DOHH2 (cell line): ENCODE measurements around the gene FOXP4.

Experiments
- H3F3A ChIP-seq: fragments of 200-600 bp; sonication (generic), shearing (Covaris generic); 2 replicates; pipeline ENCODE4 v1.6.0; 2016; ENCODE audit warnings: antibody characterized with exemption, mild to moderate bottlenecking; ENCODE audit not compliant: control insufficient read depth, insufficient read depth
- H3K27ac ChIP-seq: fragments of 200-600 bp; sonication (generic); 2 replicates; pipeline ENCODE4 v1.5.1; 2014; ENCODE audit warnings: low read depth, mild to moderate bottlenecking, low read length, moderate library complexity
- H3K27me3 ChIP-seq: fragments of 200-600 bp; sonication (generic); 2 replicates; pipeline ENCODE4 v1.6.1; 2014; ENCODE audit warnings: mild to moderate bottlenecking, low read length, mixed read lengths; ENCODE audit not compliant: control insufficient read depth
- H3K36me3 ChIP-seq: fragments of 200-600 bp; sonication (generic); 2 replicates; pipeline ENCODE4 v1.6.1; 2014; ENCODE audit warnings: mild to moderate bottlenecking, low read length, moderate library complexity, mixed read lengths; ENCODE audit not compliant: control insufficient read depth
- H3K4me1 ChIP-seq: fragments of 200-600 bp; sonication (generic); 2 replicates; pipeline ENCODE4 v1.6.1; 2014; ENCODE audit warnings: mild to moderate bottlenecking, low read length, mixed read lengths; ENCODE audit not compliant: control insufficient read depth
- H3K4me2 ChIP-seq: fragments of 200-600 bp; sonication (generic); 2 replicates; pipeline ENCODE4 v1.6.0; 2014; ENCODE audit warnings: mild to moderate bottlenecking, low read length, moderate library complexity
- H3K4me3 ChIP-seq: fragments of 200-600 bp; sonication (generic); 2 replicates; pipeline ENCODE4 v1.5.1; 2014; ENCODE audit warnings: mild to moderate bottlenecking, low read length, mixed read lengths
- H3K79me2 ChIP-seq: fragments of 200-600 bp; sonication (generic); 2 replicates; pipeline ENCODE4 v1.6.1; 2014; ENCODE audit warnings: mild to moderate bottlenecking, low read length, mixed read lengths; ENCODE audit not compliant: control insufficient read depth
- H3K9me2 ChIP-seq: fragments of 200-600 bp; sonication (generic); replicated peaks from 2 replicates; pipeline ENCODE4 v1.6.1; 2014; ENCODE audit warnings: mild to moderate bottlenecking, low read length, mixed read lengths; ENCODE audit not compliant: control insufficient read depth
- H3K9me3 ChIP-seq: fragments of 200-600 bp; sonication (generic); 2 replicates; pipeline ENCODE4 v1.6.1; 2014; ENCODE audit warnings: antibody characterized with exemption, low read length, mixed read lengths; ENCODE audit not compliant: control insufficient read depth, insufficient read depth
- H4K20me1 ChIP-seq: fragments of 200-600 bp; sonication (generic); 2 replicates; pipeline ENCODE4 v1.6.0; 2014; ENCODE audit warnings: low read depth, mild to moderate bottlenecking, antibody characterized with exemption, low read length, moderate library complexity; ENCODE audit not compliant: control insufficient read depth, insufficient read depth
- CTCF ChIP-seq: fragments of 200-600 bp; sonication (generic); IDR thresholded peaks from one replicate; pipeline ENCODE4 v1.5.1; 2014; ENCODE audit warnings: antibody characterized with exemption, mild to moderate bottlenecking, low read depth, low read length; ENCODE audit not compliant: poor library complexity, severe bottlenecking
- EZH2phosphoT487 ChIP-seq: fragments of 200-600 bp; sonication (generic); IDR thresholded peaks from 2 replicates; pipeline ENCODE4 v1.6.1; 2017; ENCODE audit warnings: borderline replicate concordance, mild to moderate bottlenecking, antibody characterized with exemption, low read length, moderate library complexity, mixed read lengths

The FOXP4 gene

GRCh38 chr6:41545703-41546474, at the start of gene FOXP4:
Gene FOXP4 (plus strand): TSS chr6:41546381. CDS start chr6:41565761, 19,380 bp downstream.
- peak within 1 kb of the TSS; percentile 45 for H3K27ac ChIP-seq
- H3K4me1 ChIP-seq, result peaks cover 26% of the 10 kb centered on the region
- H3F3A ChIP-seq, result 0 out of 2 replicates have a peak, but pooled peaks cover 2% of the 10 kb centered on the region
- peaks cover 10% of the 10 kb centered on the region; the same call in 1 of the 2 replicates for H3K36me3 ChIP-seq
- H3K9me3 ChIP-seq, result no peaks in the 10 kb centered on the region
- H3K4me3 ChIP-seq, result peak within 1 kb of the TSS; percentile 92
- H3K9me2 ChIP-seq, result no peaks in the 10 kb centered on the region
- peaks cover 43% of the 10 kb centered on the region for H3K79me2 ChIP-seq
- peak within 1 kb of the TSS; percentile 99 for H3K4me2 ChIP-seq
- TF ChIP-seq EZH2phosphoT487 (no peak), CTCF (no peak)
- peaks cover 13% of the 10 kb centered on the region for H3K27me3 ChIP-seq
- H4K20me1 ChIP-seq, result peaks cover 25% of the 10 kb centered on the region

- H4K20me1 ChIP-seq, result no peaks in the 10 kb centered on the region
- no peaks in the 10 kb centered on the region for H3K36me3 ChIP-seq
- H3K9me3 ChIP-seq, result no peaks in the 10 kb centered on the region
- no peaks in the 10 kb centered on the region for H3K9me2 ChIP-seq
- peaks cover 42% of the 10 kb centered on the region for H3K27me3 ChIP-seq
- H3K27ac ChIP-seq, result no peak overlapping the region
- no peaks in the 10 kb centered on the region for H3K79me2 ChIP-seq
- H3K4me1 ChIP-seq, result no peaks in the 10 kb centered on the region
- TF ChIP-seq CTCF, result no peak
- TF ChIP-seq EZH2phosphoT487, result no peak
- H3F3A ChIP-seq, result no peaks in the 10 kb centered on the region
- H3K4me3 ChIP-seq, result no peak overlapping the region
- H3K4me2 ChIP-seq, result no peak overlapping the region
These were observed 48.6 kb upstream of the FOXP4 start for GRCh38 chr6:41497573-41497972.

- no peak overlapping the region for H3K27ac ChIP-seq
- H3K36me3 ChIP-seq, result no peaks in the 10 kb centered on the region
- H3K9me2 ChIP-seq, result no peaks in the 10 kb centered on the region
- H4K20me1 ChIP-seq, result no peaks in the 10 kb centered on the region
- H3K4me3 ChIP-seq, result no peak overlapping the region
- peaks cover 2% of the 10 kb centered on the region; the same call in 1 of the 2 replicates for H3K4me1 ChIP-seq
- no peaks in the 10 kb centered on the region for H3F3A ChIP-seq
- H3K27me3 ChIP-seq, result peaks cover 42% of the 10 kb centered on the region
- no peak for TF ChIP-seq EZH2phosphoT487
- no peak for TF ChIP-seq CTCF
- no peak overlapping the region for H3K4me2 ChIP-seq
- H3K9me3 ChIP-seq, result no peaks in the 10 kb centered on the region
- H3K79me2 ChIP-seq, result no peaks in the 10 kb centered on the region
These were observed 48.2 kb upstream of the FOXP4 start for GRCh38 chr6:41497994-41498393.
